ENCODE results near the gene CACNA1F.

The CACNA1F gene

GRCh38 chrX:49225858-49226257 is 7.3 kb downstream of the CACNA1F start:
- H3K4me3 ChIP-seq (ENCODE audit: low read length): no peak overlapping the region
- H3K9me3 ChIP-seq (replicated peaks; ENCODE audit: low read length): no peaks in the 10 kb centered on the region

DNA sequence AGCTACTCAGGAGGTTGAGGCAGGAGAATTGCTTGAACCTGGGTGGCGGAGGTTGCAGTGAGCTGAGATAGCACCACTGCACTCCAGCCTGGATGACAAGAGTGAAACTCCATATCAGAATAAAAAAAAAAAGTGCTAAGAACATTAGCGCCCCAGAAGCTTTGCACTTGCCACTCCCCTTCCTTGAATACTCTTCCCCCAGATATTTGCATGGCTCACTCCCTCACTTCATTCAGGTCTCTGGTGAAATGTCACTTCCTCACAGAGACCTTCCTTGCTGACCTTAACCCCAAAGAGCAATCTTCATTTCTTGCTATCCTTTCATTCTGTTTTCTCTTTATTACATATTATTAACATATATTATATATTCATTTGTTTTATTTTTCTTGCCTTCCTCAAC is 11.3 kb downstream of the CACNA1F start:
- H3K9ac ChIP-seq (ENCODE audit: low read depth, low read length): no peak overlapping the region
- H3K36me3 ChIP-seq (ENCODE audit: insufficient read depth, low read length): no peaks in the 10 kb centered on the region
- no peak overlapping the region for H3K4me2 ChIP-seq (ENCODE audit: low read length)
- no peak overlapping the region for H3K4me3 ChIP-seq (ENCODE audit: low read length)
- H3K4me1 ChIP-seq (ENCODE audit: control insufficient read depth, insufficient read depth, low read length): no peaks in the 10 kb centered on the region
- H3K9me3 ChIP-seq (replicated peaks; ENCODE audit: low read length): no peaks in the 10 kb centered on the region
- H3K27me3 ChIP-seq (ENCODE audit: control insufficient read depth, insufficient read depth, low read length): peaks cover 4% of the 10 kb centered on the region

More at GRCh38 chrX:49225858-49226257, 7.3 kb downstream of the CACNA1F start:
- no peak overlapping the region for H3K4me2 ChIP-seq (ENCODE audit: low read length)
- H3K4me1 ChIP-seq (ENCODE audit: control insufficient read depth, insufficient read depth, low read length): no peaks in the 10 kb centered on the region
- H3K27me3 ChIP-seq (ENCODE audit: control insufficient read depth, insufficient read depth, low read length): peaks cover 4% of the 10 kb centered on the region
- no peaks in the 10 kb centered on the region for H3K36me3 ChIP-seq (ENCODE audit: insufficient read depth, low read length)
- no peak overlapping the region for H3K9ac ChIP-seq (ENCODE audit: low read depth, low read length)

DNA sequence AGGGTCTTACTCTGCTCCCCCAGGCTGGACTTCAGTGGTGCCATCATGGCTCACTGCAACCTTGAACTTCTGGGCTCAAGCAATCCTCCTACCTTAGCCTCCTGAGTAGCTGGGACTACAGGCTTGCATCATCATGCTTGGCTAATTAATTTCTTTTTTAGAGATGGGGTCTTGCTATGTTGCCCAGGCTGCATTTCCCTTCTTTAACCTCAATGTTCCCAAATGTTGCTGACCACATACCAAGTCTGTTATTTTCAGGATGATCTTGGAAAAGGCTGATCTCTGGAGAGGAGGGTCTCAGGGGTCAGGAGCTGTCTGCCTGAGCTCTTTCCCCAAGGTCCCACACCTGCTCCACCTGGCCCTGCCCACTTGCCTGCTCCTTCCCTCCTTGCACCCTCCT is 13.0 kb downstream of the CACNA1F start:
- H3K9ac ChIP-seq (ENCODE audit: low read depth, low read length): no peak overlapping the region
- no peak overlapping the region for H3K4me3 ChIP-seq (ENCODE audit: low read length)
- no peaks in the 10 kb centered on the region for H3K4me1 ChIP-seq (ENCODE audit: control insufficient read depth, insufficient read depth, low read length)
- no peaks in the 10 kb centered on the region for H3K9me3 ChIP-seq (replicated peaks; ENCODE audit: low read length)
- H3K27me3 ChIP-seq (ENCODE audit: control insufficient read depth, insufficient read depth, low read length): no peaks in the 10 kb centered on the region
- H3K4me2 ChIP-seq (ENCODE audit: low read length): no peak overlapping the region
- H3K36me3 ChIP-seq (ENCODE audit: insufficient read depth, low read length): no peaks in the 10 kb centered on the region

DNA sequence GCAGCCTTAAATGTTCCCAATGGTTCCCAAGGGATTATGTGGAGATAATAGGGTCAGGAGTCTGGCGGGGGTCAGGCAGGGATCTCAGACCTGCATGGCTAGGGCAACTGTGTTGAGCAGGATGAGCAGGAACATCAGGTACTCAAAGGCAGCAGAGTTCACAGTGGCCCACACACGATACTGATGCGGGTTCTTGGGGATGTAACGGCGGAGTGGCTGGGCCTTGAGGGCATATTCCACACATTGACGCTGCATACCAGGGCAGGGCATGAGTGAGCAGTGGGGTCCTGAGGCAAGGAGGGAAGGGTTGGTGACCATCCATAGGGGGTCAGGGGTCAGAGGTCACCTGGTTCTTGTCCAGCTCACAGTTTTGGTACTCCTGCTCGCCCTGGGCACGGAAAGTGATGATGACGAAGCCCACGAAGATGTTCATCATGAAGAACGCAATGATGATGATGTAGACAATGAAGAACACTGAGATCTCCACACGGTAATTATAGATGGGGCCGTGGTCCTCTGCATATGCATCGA is 18.1 kb downstream of the CACNA1F start:
- Histone ChIP-seq H3K9me3 (replicated peaks; ENCODE audit: low read length) (no peaks in the 10 kb centered on the region), H3K9ac (ENCODE audit: low read depth, low read length) (no peak overlapping the region), H3K27me3 (ENCODE audit: control insufficient read depth, insufficient read depth, low read length) (peaks cover 7% of the 10 kb centered on the region), H3K4me2 (ENCODE audit: low read length) (no peak overlapping the region), H3K4me3 (ENCODE audit: low read length) (no peak overlapping the region), H3K36me3 (ENCODE audit: insufficient read depth, low read length) (no peaks in the 10 kb centered on the region), H3K4me1 (ENCODE audit: control insufficient read depth, insufficient read depth, low read length) (no peaks in the 10 kb centered on the region)

- Histone ChIP-seq H3K36me3 (ENCODE audit: insufficient read depth, low read length) (no peaks in the 10 kb centered on the region), H3K4me1 (ENCODE audit: control insufficient read depth, insufficient read depth, low read length) (no peaks in the 10 kb centered on the region), H3K4me2 (ENCODE audit: low read length) (no peak overlapping the region), H3K4me3 (ENCODE audit: low read length) (no peak overlapping the region), H3K9ac (ENCODE audit: low read depth, low read length) (no peak overlapping the region), H3K9me3 (replicated peaks; ENCODE audit: low read length) (no peaks in the 10 kb centered on the region), H3K27me3 (ENCODE audit: control insufficient read depth, insufficient read depth, low read length) (peaks cover 7% of the 10 kb centered on the region)
Measured at GRCh38 chrX:49214416-49214815, 18.7 kb downstream of the CACNA1F start.

DNA sequence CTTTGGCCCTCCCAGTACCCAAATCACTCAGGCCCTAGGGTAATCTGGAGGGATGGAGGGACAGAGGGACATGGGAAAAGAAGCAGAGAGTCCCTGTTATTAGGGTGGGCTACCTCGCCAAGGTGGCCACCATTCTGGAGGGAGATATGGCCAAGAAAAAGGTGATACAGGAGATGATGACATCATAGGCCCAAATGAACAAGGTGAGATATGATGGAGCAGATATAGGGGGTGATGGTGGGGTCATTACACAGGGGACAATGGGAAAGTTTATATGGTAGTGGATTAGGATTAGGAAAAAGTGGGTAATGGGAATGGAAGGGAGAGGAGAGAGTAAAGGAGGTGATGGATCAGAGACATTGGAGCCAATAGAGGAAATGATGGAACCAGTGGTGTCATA is 20.3 kb downstream of the CACNA1F start:
- no peak overlapping the region for H3K4me3 ChIP-seq (ENCODE audit: low read length)
- no peak overlapping the region for H3K9ac ChIP-seq (ENCODE audit: low read depth, low read length)
- no peaks in the 10 kb centered on the region for H3K9me3 ChIP-seq (replicated peaks; ENCODE audit: low read length)
- H3K36me3 ChIP-seq (ENCODE audit: insufficient read depth, low read length): no peaks in the 10 kb centered on the region
- H3K27me3 ChIP-seq (ENCODE audit: control insufficient read depth, insufficient read depth, low read length): peaks cover 7% of the 10 kb centered on the region
- H3K4me2 ChIP-seq (ENCODE audit: low read length): no peak overlapping the region
- no peaks in the 10 kb centered on the region for H3K4me1 ChIP-seq (ENCODE audit: control insufficient read depth, insufficient read depth, low read length)

- H3K4me2 ChIP-seq (ENCODE audit: low read length): no peak overlapping the region
- H3K27me3 ChIP-seq (ENCODE audit: control insufficient read depth, insufficient read depth, low read length): peaks cover 7% of the 10 kb centered on the region
- H3K4me1 ChIP-seq (ENCODE audit: control insufficient read depth, insufficient read depth, low read length): no peaks in the 10 kb centered on the region
- H3K36me3 ChIP-seq (ENCODE audit: insufficient read depth, low read length): no peaks in the 10 kb centered on the region
- no peak overlapping the region for H3K4me3 ChIP-seq (ENCODE audit: low read length)
- no peaks in the 10 kb centered on the region for H3K9me3 ChIP-seq (replicated peaks; ENCODE audit: low read length)
- no peak overlapping the region for H3K9ac ChIP-seq (ENCODE audit: low read depth, low read length)
Measured at GRCh38 chrX:49212209-49212608, 20.9 kb downstream of the CACNA1F start.

DNA sequence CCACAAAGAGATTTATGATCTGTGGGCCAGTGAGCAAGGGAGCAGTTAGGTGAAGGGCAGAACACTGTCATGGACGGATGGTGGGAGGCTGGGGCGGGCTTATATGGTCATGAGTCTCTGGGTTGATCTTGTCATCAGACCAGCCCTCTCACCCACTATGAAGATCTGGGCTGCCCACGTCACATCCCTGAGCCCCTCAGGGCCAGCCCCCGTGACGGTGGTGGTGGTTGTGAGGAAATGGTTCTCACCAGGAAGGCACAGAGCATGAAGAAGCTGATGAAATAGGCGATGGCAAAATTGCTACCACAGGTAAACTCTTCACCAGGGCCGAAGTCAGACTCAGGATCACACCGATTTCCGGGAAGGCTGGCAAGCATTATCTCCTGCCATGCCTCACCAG is 22.1 kb downstream of the CACNA1F start:
- Histone ChIP-seq H3K27me3 (ENCODE audit: control insufficient read depth, insufficient read depth, low read length) (peaks cover 7% of the 10 kb centered on the region), H3K9ac (ENCODE audit: low read depth, low read length) (no peak overlapping the region), H3K36me3 (ENCODE audit: insufficient read depth, low read length) (no peaks in the 10 kb centered on the region)

GRCh38 chrX:49210406-49210805 is 22.7 kb downstream of the CACNA1F start:
- Histone ChIP-seq H3K36me3 (ENCODE audit: insufficient read depth, low read length) (no peaks in the 10 kb centered on the region), H3K4me3 (ENCODE audit: low read length) (no peak overlapping the region), H3K4me1 (ENCODE audit: control insufficient read depth, insufficient read depth, low read length) (no peaks in the 10 kb centered on the region), H3K9me3 (replicated peaks; ENCODE audit: low read length) (no peaks in the 10 kb centered on the region), H3K27me3 (ENCODE audit: control insufficient read depth, insufficient read depth, low read length) (peaks cover 7% of the 10 kb centered on the region), H3K9ac (ENCODE audit: low read depth, low read length) (no peak overlapping the region), H3K4me2 (ENCODE audit: low read length) (no peak overlapping the region)

More for the DNA sequence above, 22.1 kb downstream of the CACNA1F start:
- H3K4me2 ChIP-seq (ENCODE audit: low read length): no peak overlapping the region
- H3K4me1 ChIP-seq (ENCODE audit: control insufficient read depth, insufficient read depth, low read length): no peaks in the 10 kb centered on the region
- H3K4me3 ChIP-seq (ENCODE audit: low read length): no peak overlapping the region
- H3K9me3 ChIP-seq (replicated peaks; ENCODE audit: low read length): no peaks in the 10 kb centered on the region

DNA sequence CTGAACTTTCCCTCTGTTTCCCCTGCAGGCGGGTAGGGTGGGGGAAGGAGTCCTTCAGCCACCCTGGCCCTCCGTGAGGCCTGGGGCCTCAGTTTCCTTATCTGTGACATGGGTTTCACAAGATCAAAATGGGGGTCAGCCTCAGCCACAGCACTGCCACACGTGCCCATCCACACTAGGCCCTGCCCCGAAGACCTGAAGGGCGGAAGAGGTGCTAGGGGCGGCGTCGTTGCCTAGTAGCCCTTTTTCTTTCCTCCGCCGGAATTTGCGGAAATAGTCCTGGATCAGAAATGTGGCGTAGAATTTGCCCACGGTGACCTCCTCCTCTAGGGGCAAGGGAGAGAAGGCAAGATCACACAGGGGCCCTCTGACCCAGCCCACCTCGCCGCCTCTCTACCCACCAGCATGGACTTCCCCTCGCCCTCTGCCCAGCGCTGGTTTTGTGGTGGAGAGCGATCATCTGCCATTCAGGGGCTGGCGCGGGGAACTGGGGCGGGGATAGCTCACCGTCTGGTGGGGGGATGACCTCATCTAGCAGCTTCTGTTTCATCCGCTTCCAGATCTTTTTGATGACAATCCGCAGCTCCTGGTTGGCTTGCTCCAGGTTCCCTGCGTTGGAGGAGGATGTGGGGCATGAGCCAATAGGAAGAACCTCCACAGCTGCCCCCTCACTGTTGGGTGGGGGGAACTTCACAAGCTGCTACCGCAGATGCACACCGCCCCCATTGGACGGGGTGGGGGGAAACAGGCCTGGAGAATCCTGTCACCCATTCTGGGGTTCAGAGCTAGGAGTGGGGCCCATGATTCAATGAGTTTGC is 23.5 kb downstream of the CACNA1F start:
- H3K27me3 ChIP-seq (ENCODE audit: control insufficient read depth, insufficient read depth, low read length): peaks cover 7% of the 10 kb centered on the region
- no peak overlapping the region for H3K4me3 ChIP-seq (ENCODE audit: low read length)
- H3K4me2 ChIP-seq (ENCODE audit: low read length): no peak overlapping the region
- no peaks in the 10 kb centered on the region for H3K36me3 ChIP-seq (ENCODE audit: insufficient read depth, low read length)
- H3K4me1 ChIP-seq (ENCODE audit: control insufficient read depth, insufficient read depth, low read length): no peaks in the 10 kb centered on the region
- H3K9ac ChIP-seq (ENCODE audit: low read depth, low read length): no peak overlapping the region
- no peaks in the 10 kb centered on the region for H3K9me3 ChIP-seq (replicated peaks; ENCODE audit: low read length)

GRCh38 chrX:49208399-49208798 is 24.7 kb downstream of the CACNA1F start:
- Histone ChIP-seq H3K9ac (ENCODE audit: low read depth, low read length) (no peak overlapping the region), H3K4me2 (ENCODE audit: low read length) (no peak overlapping the region), H3K9me3 (replicated peaks; ENCODE audit: low read length) (no peaks in the 10 kb centered on the region), H3K4me1 (ENCODE audit: control insufficient read depth, insufficient read depth, low read length) (no peaks in the 10 kb centered on the region), H3K36me3 (ENCODE audit: insufficient read depth, low read length) (no peaks in the 10 kb centered on the region), H3K4me3 (ENCODE audit: low read length) (no peak overlapping the region), H3K27me3 (ENCODE audit: control insufficient read depth, insufficient read depth, low read length) (peaks cover 7% of the 10 kb centered on the region)

DNA sequence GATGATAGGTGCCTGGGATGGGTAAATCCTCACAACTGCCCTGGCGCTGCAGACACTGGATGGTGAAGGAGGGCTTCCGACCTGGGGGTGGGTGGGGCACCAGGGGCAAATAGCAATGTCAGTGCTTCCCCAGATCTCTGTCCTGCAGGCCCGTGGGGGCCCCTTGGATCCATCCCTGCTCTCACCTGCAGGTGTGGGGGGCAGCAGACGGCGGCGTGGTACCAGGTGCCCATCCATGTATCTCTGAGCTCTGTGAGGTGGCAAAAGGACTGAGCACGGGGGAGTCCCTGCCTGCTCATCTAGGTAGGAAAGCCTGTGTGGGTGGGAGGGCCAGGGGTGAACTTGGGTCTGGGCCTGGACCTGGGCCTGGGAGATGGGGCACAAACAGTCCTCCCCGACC is 26.6 kb downstream of the CACNA1F start:
- H3K27me3 ChIP-seq (ENCODE audit: control insufficient read depth, insufficient read depth, low read length): peaks cover 7% of the 10 kb centered on the region

More for the DNA sequence above, 26.6 kb downstream of the CACNA1F start:
- H3K9ac ChIP-seq (ENCODE audit: low read depth, low read length): no peak overlapping the region
- H3K4me3 ChIP-seq (ENCODE audit: low read length): no peak overlapping the region
- no peaks in the 10 kb centered on the region for H3K4me1 ChIP-seq (ENCODE audit: control insufficient read depth, insufficient read depth, low read length)
- no peak overlapping the region for H3K4me2 ChIP-seq (ENCODE audit: low read length)
- no peaks in the 10 kb centered on the region for H3K36me3 ChIP-seq (ENCODE audit: insufficient read depth, low read length)
- H3K9me3 ChIP-seq (replicated peaks; ENCODE audit: low read length): no peaks in the 10 kb centered on the region

Data from skeletal muscle satellite cell (primary cell).